Inflammatory macrophage treated with lipopolysaccharide for 1 hour (primary cell): ENCODE measurements around the gene PTPRT.

Experiments
- DNase-seq, 2 donors: peaks; one replicate each; pipeline ENCODE4 v3.0.0-alpha.2; 2020 to 2022

The PTPRT gene

GRCh38 chr20:42095221-42095620 is 1094.5 kb downstream of the PTPRT start:
- DNase-seq = no peak

GRCh38 chr20:42093542-42094440 is 1095.9 kb downstream of the PTPRT start:
- DNase-seq = no peak

- no peak for DNase-seq
These were observed 1096.7 kb downstream of the PTPRT start for GRCh38 chr20:42093041-42093440.

GRCh38 chr20:42085366-42085765 is 1104.3 kb downstream of the PTPRT start:
- DNase-seq = no peak

GRCh38 chr20:42083280-42083679 is 1106.4 kb downstream of the PTPRT start:
- DNase-seq = no peak

- DNase-seq = no peak
These were observed 1107.1 kb downstream of the PTPRT start for GRCh38 chr20:42082611-42083010.

GRCh38 chr20:42080956-42081355 is 1108.8 kb downstream of the PTPRT start:
- DNase-seq = no peak

GRCh38 chr20:42074944-42075343 is 1114.8 kb downstream of the PTPRT start:
- DNase-seq = no peak

- DNase-seq = no peak
These were observed 1122.1 kb downstream of the PTPRT start for GRCh38 chr20:42067596-42067995.

- DNase-seq = no peak
These were observed 1122.5 kb downstream of the PTPRT start for GRCh38 chr20:42067174-42067573.

GRCh38 chr20:42063141-42063540 is 1126.6 kb downstream of the PTPRT start:
- DNase-seq = no peak

GRCh38 chr20:42053350-42053749 is 1136.4 kb downstream of the PTPRT start:
- DNase-seq = no peak

- no peak for DNase-seq
These were observed 1137.8 kb downstream of the PTPRT start for GRCh38 chr20:42051921-42052320.

- DNase-seq = no peak
These were observed 1143.2 kb downstream of the PTPRT start for GRCh38 chr20:42046371-42047085.

GRCh38 chr20:42043921-42044320 is 1145.8 kb downstream of the PTPRT start:
- no peak for DNase-seq

- DNase-seq = no peak
These were observed 1148.6 kb downstream of the PTPRT start for GRCh38 chr20:42041000-42041565.

- no peak for DNase-seq
These were observed 1161.9 kb downstream of the PTPRT start for GRCh38 chr20:42027746-42028268.

GRCh38 chr20:42026599-42026998 is 1163.1 kb downstream of the PTPRT start:
- no peak for DNase-seq

- DNase-seq = no peak
These were observed 1165.1 kb downstream of the PTPRT start for GRCh38 chr20:42024653-42025052.
